AG08395 (cell line): ENCODE results near the gene KLHL25.

Source experiments
- DNase-seq: peaks from one replicate; pipeline ENCODE4 v3.0.0; 2012; ENCODE audit warnings: mixed read lengths, low spot score

KLHL25 gene

GRCh38 chr15:85759376-85759775 is 35.3 kb downstream of the KLHL25 start:
- DNase-seq, result no peak

GRCh38 chr15:85758655-85758978 is 36.1 kb downstream of the KLHL25 start:
- DNase-seq, result no peak

- no peak for DNase-seq
Measured at GRCh38 chr15:85757939-85758654, 36.6 kb downstream of the KLHL25 start.

GRCh38 chr15:85757073-85757938 is 37.4 kb downstream of the KLHL25 start:
- no peak for DNase-seq

GRCh38 chr15:85756411-85757072 is 38.2 kb downstream of the KLHL25 start:
- peak; percentile 43 for DNase-seq

- no peak for DNase-seq
Measured at GRCh38 chr15:85755942-85756341, 38.8 kb downstream of the KLHL25 start.

GRCh38 chr15:85755471-85755870 is 39.3 kb downstream of the KLHL25 start:
- no peak for DNase-seq

GRCh38 chr15:85754989-85755388 is 39.7 kb downstream of the KLHL25 start:
- peak; percentile 40 for DNase-seq

GRCh38 chr15:85753791-85754452 is 40.8 kb downstream of the KLHL25 start:
- no peak for DNase-seq

GRCh38 chr15:85753261-85753660 is 41.5 kb downstream of the KLHL25 start:
- no peak for DNase-seq

GRCh38 chr15:85752491-85752961 is 42.2 kb downstream of the KLHL25 start:
- DNase-seq, result no peak

- DNase-seq, result no peak
Measured at GRCh38 chr15:85752124-85752475, 42.6 kb downstream of the KLHL25 start.

GRCh38 chr15:85751291-85752123 is 43.2 kb downstream of the KLHL25 start:
- no peak for DNase-seq

- DNase-seq, result peak; percentile 55
Measured at GRCh38 chr15:85750319-85751290, 44.1 kb downstream of the KLHL25 start.

GRCh38 chr15:85749261-85750151 is 45.2 kb downstream of the KLHL25 start:
- peak; percentile 60 for DNase-seq

- no peak for DNase-seq
Measured at GRCh38 chr15:85748729-85749128, 46.0 kb downstream of the KLHL25 start.

- no peak for DNase-seq
Measured at GRCh38 chr15:85748176-85748575, 46.5 kb downstream of the KLHL25 start.

- DNase-seq, result no peak
Measured at GRCh38 chr15:85746641-85747040, 48.1 kb downstream of the KLHL25 start.

GRCh38 chr15:85745525-85746150 is 49.1 kb downstream of the KLHL25 start:
- DNase-seq, result no peak
